ENCODE results near the gene TTC9B.
A peak's percentile ranks its signal among the peaks of the same experiment; 100 is the strongest.

Gene TTC9B

DNA sequence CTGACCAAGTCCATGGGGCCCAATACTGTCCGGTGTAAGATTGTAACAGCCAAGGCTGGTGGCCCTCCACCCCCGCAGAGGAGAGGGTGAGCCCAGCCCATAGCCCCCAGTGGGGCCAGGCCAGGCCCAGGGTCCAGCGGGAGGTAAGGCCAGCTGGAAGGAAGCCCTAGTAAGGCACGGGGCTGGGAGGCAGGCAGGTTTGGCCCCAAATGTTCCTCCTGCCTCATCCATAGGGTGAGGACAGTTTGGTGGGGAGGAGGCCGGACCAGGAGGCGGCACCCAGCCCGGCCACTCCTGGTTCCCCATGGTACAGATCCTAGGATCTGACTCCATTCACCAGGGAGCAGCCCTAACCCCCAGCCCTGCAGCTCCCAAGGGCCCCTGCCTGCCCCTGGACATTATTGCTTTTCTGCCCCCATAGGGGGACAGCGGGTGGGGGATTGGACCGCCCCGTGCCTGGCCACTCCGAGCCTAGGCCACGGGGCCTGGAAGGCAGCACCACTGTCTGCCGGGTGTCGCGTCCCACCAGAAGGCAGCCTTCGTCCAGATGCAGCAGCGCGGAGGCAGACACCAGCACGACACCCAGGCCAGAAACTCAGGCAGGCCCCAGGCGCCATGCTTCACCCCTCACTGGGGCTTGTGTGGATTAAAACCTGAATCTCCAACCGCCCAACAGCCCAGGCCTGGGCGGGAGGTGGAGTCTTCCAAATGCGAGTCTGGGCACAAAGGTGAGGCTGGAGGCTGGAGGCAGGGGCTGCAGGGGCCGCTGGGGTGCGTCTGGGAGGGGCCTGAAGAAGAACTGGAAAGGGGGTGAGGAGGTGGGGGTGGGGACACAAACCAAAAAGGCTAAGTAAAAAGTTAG lies 15.0 kb upstream of the TTC9B start:
- Mint-ChIP-seq H3K9me3 (no peaks in the 10 kb centered on the region), H3K4me1 (ENCODE audit: low read depth) (no peaks in the 10 kb centered on the region), H3K36me3 (ENCODE audit: low read depth) (peaks cover 13% of the 10 kb centered on the region), H3K27me3 (ENCODE audit: low read depth) (peaks cover 2% of the 10 kb centered on the region), H3K27ac (no peak overlapping the region), H3K4me3 (no peak overlapping the region)
- no peak for DNase-seq (ENCODE audit: low spot score)

DNA sequence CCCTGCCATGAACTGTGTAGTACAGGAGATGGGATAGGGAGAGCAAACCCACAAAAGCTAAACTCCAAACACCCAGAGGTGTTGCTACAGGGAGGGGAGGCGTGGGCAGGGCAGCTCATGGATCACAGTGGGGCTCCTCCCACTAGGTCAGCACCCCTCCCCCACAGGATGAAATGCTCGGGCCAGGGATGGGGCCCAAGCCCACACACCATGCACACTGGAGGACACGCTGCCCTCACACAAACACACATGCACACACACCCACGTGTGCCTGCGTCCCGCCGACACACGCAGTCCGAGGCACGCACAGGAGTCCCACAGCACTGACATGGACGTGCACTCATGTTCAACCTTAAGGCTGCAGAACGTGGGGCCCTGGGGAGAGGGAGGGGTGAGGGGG lies 14.3 kb upstream of the TTC9B start:
- Mint-ChIP-seq H3K9me3 (no peaks in the 10 kb centered on the region), H3K4me3 (no peak overlapping the region), H3K4me1 (ENCODE audit: low read depth) (no peaks in the 10 kb centered on the region), H3K27me3 (ENCODE audit: low read depth) (peaks cover 8% of the 10 kb centered on the region), H3K36me3 (ENCODE audit: low read depth) (peaks cover 8% of the 10 kb centered on the region), H3K27ac (no peak overlapping the region)
- no peak for DNase-seq (ENCODE audit: low spot score)

DNA sequence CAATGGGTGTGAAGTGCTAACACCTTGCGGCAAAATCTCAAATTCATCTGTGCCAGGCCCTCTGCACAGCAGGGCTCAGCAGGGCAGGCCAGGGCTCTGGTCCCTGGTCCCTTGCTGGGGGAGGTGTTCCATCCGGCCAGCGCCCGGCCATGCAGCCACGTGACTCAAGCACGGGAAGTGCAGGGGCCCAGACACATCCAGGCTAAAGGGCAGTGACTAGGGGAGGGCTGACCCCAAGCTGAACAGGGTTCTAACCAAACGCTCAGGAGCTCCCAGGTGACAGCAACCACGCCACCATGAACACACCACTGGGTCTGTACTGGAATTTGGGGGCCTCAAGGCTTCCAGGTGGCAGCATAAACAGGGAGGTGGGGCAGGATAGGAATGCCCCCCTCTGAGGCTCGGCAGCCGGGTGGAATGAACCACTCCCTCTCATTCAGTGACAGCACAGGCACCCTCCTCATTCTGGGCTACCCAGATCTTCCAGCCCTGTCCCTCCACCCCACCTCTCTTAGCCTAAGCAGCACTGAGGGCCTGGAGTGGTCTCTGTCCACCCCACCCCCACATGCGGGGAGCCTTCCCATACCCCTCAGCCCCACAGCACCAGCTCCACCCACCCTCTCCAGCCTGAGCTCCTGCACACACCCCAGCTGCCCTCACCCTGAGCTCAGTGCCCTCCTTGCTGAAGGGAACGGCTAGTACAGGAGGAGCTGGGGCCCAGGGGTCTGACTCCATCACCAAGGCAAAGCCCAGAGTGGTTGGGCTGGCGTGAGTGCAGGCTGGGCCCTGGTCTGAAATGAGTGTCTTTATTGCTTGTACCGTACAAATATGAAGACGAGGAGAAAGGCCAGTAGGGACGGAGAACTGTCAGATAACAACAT lies 13.6 kb upstream of the TTC9B start:
- Mint-ChIP-seq H3K36me3 (ENCODE audit: low read depth) (peaks cover 5% of the 10 kb centered on the region), H3K27me3 (ENCODE audit: low read depth) (peaks cover 14% of the 10 kb centered on the region), H3K4me3 (no peak overlapping the region), H3K4me1 (ENCODE audit: low read depth) (no peaks in the 10 kb centered on the region), H3K27ac (no peak overlapping the region), H3K9me3 (no peaks in the 10 kb centered on the region)
- no peak for DNase-seq (ENCODE audit: low spot score)

DNA sequence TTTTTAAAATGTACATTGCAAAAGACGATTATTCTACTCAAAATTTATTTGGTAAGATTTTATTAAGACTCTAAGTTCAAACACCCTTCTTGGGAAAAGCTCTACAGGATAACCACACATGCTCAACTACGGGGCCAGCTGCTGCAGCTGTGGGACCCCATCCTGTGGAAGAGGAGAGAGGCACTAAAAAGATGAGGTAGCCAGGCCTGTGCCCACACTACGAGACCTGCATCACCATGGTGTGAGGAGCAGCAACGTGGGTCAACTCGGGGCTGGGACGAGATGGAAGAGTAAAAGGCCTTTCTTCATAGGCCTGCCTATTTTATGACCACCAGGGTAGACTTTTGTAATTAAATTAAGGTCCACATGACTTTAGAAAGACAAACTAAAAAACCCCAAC lies 12.9 kb upstream of the TTC9B start:
- no peak overlapping the region for H3K27ac Mint-ChIP-seq
- peaks cover under 1% of the 10 kb centered on the region for H3K4me1 Mint-ChIP-seq (ENCODE audit: low read depth)
- no peak overlapping the region for H3K4me3 Mint-ChIP-seq
- no peaks in the 10 kb centered on the region for H3K9me3 Mint-ChIP-seq
- H3K36me3 Mint-ChIP-seq (ENCODE audit: low read depth) = peaks cover 3% of the 10 kb centered on the region
- DNase-seq (ENCODE audit: low spot score) = no peak
- peaks cover 19% of the 10 kb centered on the region for H3K27me3 Mint-ChIP-seq (ENCODE audit: low read depth)

DNA sequence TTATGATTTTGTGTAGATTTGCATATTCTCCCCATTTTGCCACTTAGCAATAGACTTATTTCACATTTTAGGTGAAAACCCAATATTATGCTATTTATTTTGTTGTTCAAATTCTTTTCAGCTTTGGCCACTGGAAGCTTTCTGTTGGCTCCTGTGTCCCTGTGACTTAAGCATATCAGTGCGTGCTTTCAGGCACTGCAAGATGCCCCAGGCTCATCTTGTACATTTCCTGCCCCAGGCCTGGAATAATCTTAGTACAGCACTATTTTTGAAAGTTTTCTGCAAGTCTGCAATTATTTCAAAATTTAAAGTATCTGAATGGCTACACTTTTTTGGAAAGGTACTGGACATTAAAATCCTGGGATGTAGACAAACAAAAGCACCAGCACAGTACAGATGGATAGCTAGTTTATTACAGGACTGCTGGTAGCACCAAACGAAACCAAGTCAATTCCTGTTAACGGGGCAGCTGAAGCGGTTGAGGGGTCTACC lies 11.8 kb upstream of the TTC9B start:
- no peak for DNase-seq (ENCODE audit: low spot score)
- peaks cover 30% of the 10 kb centered on the region for H3K27me3 Mint-ChIP-seq (ENCODE audit: low read depth)
- H3K4me3 Mint-ChIP-seq = no peak overlapping the region
- H3K4me1 Mint-ChIP-seq (ENCODE audit: low read depth) = peaks cover 3% of the 10 kb centered on the region
- H3K9me3 Mint-ChIP-seq = no peaks in the 10 kb centered on the region
- peaks cover 3% of the 10 kb centered on the region for H3K36me3 Mint-ChIP-seq (ENCODE audit: low read depth)
- no peak overlapping the region for H3K27ac Mint-ChIP-seq

DNA sequence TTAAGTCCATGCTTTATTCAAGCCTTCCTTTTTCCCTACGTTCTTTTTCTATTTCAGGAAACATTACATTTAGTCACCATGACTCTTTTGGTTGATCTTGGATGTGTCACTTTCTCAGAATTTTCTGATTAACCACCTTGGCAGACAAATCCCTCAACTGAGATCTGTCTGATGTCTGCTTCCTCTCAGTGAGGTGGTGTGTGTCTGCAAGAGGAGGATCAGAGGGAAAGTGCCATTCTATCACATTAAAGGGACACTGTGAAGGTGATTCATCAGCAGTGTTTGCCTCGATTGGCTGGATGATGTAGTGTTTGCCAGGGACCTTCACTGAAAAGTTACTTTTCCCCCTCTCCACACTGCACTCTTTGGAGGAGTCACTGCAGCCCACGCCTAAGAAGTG lies 11.3 kb upstream of the TTC9B start:
- no peak overlapping the region for H3K4me3 Mint-ChIP-seq
- H3K9me3 Mint-ChIP-seq = no peaks in the 10 kb centered on the region
- peaks cover 3% of the 10 kb centered on the region for H3K36me3 Mint-ChIP-seq (ENCODE audit: low read depth)
- H3K27me3 Mint-ChIP-seq (ENCODE audit: low read depth) = peaks cover 35% of the 10 kb centered on the region
- peaks cover 3% of the 10 kb centered on the region for H3K4me1 Mint-ChIP-seq (ENCODE audit: low read depth)
- DNase-seq (ENCODE audit: low spot score) = no peak
- no peak overlapping the region for H3K27ac Mint-ChIP-seq

DNA sequence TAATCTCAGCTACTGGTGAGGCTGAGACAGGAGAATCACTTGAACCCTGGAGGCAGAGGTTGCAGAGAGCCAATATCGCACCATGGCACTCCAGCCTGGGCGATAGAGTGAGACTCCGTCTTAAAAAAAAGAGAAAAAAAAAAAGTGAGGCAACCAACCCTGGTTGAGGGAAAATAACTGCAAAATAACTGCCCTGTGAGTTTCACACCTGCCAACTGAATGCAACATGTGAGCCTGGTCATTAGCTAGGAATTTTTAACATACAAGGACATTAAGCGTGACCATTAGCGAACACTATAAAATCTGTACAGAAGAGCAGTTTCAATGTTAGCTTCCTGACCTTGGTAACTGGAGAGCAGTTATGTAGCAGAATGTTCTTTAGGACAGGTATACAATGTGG lies 10.7 kb upstream of the TTC9B start:
- no peaks in the 10 kb centered on the region for H3K9me3 Mint-ChIP-seq
- peaks cover 3% of the 10 kb centered on the region for H3K4me1 Mint-ChIP-seq (ENCODE audit: low read depth)
- H3K36me3 Mint-ChIP-seq (ENCODE audit: low read depth) = no peaks in the 10 kb centered on the region
- H3K4me3 Mint-ChIP-seq = no peak overlapping the region
- H3K27me3 Mint-ChIP-seq (ENCODE audit: low read depth) = peaks cover 40% of the 10 kb centered on the region
- no peak overlapping the region for H3K27ac Mint-ChIP-seq
- DNase-seq (ENCODE audit: low spot score) = no peak

DNA sequence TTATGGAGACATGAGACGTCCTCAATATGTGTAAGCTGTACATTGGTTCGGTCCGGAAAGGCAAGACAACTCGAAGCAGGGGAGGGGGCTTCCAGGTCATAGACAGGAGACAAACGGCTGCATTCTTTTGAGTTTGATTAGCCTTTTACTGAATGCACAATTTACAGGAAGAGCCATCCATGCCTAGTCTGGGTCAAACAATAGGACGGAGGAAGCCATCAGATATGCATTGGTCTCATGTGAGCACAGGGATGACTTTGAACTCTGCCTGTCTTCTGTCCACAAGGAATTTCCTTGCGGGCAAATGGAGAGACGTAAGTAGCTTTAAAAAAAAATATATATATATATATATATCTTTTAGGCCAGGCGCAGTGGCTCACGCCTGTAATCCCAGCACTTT lies 10.2 kb upstream of the TTC9B start:
- H3K27me3 Mint-ChIP-seq (ENCODE audit: low read depth) = peaks cover 42% of the 10 kb centered on the region
- H3K4me1 Mint-ChIP-seq (ENCODE audit: low read depth) = peaks cover 3% of the 10 kb centered on the region
- no peak overlapping the region for H3K4me3 Mint-ChIP-seq

DNA sequence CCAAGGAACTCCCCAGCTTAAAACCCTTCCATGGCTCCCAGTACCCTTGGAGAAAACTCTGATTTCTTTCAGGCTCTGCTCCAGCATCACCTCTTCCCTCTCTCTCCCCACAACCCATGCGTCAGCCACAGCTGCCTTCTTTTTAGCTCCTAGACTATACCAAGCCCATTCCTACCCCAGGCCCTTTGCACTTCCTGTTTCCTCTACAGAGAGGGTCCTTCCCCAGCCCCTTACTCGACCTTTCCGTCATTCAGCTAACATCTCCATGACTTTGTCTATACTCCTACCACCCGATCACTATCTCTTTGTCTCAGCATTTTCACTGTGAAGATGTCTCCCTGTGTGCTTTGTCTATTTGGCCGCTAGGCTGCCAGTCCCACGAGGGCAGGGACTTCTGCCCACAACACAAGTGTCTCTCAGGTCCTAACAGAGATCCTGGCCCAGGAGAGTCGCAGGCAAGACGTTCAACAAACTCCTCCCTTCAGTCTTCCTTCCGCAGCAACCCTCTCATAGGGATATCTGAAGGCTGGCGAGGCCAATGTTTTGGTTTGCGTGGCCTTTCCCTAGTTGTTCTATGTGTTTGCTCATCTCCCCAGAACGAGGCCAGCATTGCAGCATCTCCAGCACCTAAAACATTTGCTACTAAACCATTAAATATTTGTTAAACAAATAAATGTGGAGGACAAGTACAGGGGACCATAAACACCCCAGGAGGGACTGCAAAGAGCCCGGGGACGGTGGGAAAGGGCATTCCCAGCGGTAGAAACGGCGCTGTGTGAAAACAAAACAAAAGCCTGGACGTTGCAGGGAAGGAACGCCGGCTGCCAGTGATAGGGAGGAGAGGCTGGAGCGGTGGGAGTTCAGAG lies 7.5 kb upstream of the TTC9B start:
- H3K36me3 Mint-ChIP-seq (ENCODE audit: low read depth) = peaks cover 2% of the 10 kb centered on the region
- H3K27ac Mint-ChIP-seq = no peak overlapping the region
- H3K4me3 Mint-ChIP-seq = peak overlapping the region; percentile 1

More for the DNA sequence above, 10.2 kb upstream of the TTC9B start:
- H3K36me3 Mint-ChIP-seq (ENCODE audit: low read depth) = no peaks in the 10 kb centered on the region
- no peak overlapping the region for H3K27ac Mint-ChIP-seq
- H3K9me3 Mint-ChIP-seq = no peaks in the 10 kb centered on the region
- DNase-seq (ENCODE audit: low spot score) = no peak

DNA sequence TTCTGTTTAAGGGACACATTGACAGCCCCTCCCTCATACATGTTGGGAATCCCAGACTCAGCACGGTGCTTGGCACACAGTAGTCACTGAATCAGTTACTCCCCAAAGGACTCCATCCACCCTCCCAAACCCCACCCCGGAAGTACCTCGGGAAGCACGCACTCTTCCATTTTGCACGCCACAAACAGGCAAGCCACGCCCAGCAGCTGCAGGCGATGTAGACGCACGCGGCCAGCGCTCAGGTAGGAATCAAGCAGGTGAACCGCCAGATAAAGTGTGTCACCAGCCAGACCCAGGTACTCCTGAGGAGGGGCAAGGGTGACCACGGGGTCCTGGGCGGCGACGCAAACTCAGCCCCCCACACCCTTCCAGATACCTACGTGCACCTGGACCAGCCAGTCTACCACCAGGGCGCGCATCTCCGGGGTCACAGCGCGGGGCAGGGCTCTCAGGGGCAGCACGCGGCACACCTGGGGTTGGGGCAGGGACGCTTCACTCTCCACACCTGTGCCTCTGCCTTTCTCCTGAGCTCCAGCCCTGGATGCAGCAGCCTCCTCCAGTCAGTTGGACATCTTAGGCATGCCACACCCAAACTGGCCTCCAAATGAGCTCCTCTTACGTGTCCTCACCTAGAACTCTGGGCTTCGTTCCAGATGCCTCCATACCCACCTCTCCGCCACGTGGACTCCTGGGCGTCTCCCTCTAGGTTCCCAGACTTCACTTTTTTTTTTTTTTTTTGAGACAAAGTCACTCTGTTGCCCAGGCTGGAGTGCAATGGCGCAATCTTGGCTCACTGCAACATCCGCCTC lies 6.4 kb upstream of the TTC9B start:
- H3K27me3 Mint-ChIP-seq (ENCODE audit: low read depth) = peaks cover 56% of the 10 kb centered on the region
- no peak overlapping the region for H3K4me3 Mint-ChIP-seq
- H3K27ac Mint-ChIP-seq = no peak overlapping the region
- DNase-seq (ENCODE audit: low spot score) = no peak
- peaks cover 5% of the 10 kb centered on the region for H3K9me3 Mint-ChIP-seq
- peaks cover 6% of the 10 kb centered on the region for H3K4me1 Mint-ChIP-seq (ENCODE audit: low read depth)
- H3K36me3 Mint-ChIP-seq (ENCODE audit: low read depth) = peaks cover 2% of the 10 kb centered on the region

More for the DNA sequence above, 7.5 kb upstream of the TTC9B start:
- Mint-ChIP-seq H3K4me1 (ENCODE audit: low read depth) (peaks cover 6% of the 10 kb centered on the region), H3K9me3 (peaks cover 5% of the 10 kb centered on the region), H3K27me3 (ENCODE audit: low read depth) (peaks cover 46% of the 10 kb centered on the region)
- DNase-seq (ENCODE audit: low spot score) = no peak

DNA sequence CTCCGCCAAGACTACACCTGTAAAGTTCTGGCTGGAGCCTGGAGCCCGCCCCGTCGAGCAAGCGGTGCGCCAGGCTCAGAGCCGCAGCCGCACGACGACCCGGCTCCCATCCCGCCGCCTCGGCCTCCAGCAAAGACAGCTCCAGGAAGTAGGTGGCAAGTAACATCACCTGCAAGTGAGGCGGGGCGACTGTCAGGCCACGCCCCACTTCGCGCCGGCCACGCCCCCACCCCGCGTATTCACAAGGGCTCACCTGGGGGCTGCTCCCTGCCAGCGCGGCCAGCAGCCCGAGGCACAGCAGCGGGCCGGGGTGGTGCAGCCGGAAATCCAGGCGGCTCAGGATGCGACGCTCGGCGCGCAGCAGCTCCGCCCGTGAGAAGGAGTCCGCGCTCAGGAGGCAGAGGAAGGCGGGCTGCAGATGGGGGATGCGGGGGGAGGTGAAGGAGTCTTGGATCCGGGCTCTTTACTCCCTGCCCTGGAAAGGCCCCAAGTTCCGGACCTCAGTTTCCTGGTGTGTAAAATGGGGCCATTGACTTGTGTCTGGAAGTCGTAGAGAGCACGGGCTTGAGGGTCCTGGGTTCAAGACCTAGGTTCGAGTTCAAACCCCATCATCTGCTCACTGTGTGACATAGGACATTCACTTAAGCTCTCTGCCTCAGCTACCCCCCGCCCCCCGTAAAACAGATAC lies 5.1 kb upstream of the TTC9B start:
- Mint-ChIP-seq H3K36me3 (ENCODE audit: low read depth) (peaks cover 2% of the 10 kb centered on the region), H3K27ac (no peak overlapping the region), H3K4me1 (ENCODE audit: low read depth) (peaks cover 6% of the 10 kb centered on the region), H3K4me3 (no peak overlapping the region), H3K27me3 (ENCODE audit: low read depth) (peaks cover 67% of the 10 kb centered on the region), H3K9me3 (peaks cover 5% of the 10 kb centered on the region)
- no peak for DNase-seq (ENCODE audit: low spot score)

DNA sequence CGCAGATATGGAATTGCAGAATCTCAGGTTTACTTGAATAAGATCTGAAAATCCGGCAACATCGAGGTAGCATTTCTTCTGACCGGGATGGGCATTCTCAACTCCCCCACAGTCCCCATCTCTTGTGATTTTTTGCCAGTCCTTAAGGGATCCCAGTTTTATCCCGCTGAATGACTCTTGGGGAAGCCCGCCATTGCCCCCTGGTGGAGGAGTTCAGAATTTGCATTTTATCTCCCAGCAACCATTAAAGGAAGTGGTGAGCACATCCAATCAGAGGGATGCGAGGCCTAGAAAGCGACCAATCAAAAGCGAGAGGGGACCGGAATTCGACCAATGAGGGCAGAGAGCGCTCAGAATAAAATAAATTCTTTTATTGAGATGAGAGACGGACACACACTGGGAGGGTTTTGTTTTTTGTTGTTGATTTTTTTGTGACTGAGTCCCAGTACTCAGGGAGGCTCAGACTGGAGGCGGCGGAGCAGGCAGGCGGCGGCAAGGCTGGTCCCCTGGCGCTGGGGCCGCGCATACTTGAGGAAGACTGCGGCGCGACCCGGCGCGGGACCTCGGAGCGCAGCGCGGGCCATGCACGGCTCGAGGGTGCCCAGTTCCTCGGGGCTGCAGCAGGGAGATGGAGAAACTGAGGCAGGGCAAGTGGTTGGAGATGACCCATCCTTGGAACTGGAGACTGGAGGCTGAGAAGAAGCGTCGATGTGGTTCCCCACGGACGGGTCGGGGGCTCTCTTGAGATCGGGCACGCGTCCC lies 3.9 kb upstream of the TTC9B start:
- Mint-ChIP-seq H3K9me3 (peaks cover 5% of the 10 kb centered on the region), H3K4me1 (ENCODE audit: low read depth) (peaks cover 6% of the 10 kb centered on the region), H3K4me3 (peak overlapping the region; percentile 5), H3K27me3 (ENCODE audit: low read depth) (peaks cover 60% of the 10 kb centered on the region), H3K36me3 (ENCODE audit: low read depth) (peaks cover 2% of the 10 kb centered on the region), H3K27ac (peak overlapping the region; percentile 39)
- DNase-seq (ENCODE audit: low spot score) = peak; percentile 68
